GM12874 (cell line): Measurements from ENCODE around the gene NLRC3.

ENCODE experiments used
- TF ChIP-seq, protein P1 (sequence below): IDR thresholded peaks from 2 replicates; pipeline ENCODE4 v1.5.1; 2011; ENCODE audit warnings: low read depth, mild to moderate bottlenecking, control low read depth, low read length, moderate library complexity; ENCODE audit not compliant: insufficient read depth

The NLRC3 gene

DNA sequence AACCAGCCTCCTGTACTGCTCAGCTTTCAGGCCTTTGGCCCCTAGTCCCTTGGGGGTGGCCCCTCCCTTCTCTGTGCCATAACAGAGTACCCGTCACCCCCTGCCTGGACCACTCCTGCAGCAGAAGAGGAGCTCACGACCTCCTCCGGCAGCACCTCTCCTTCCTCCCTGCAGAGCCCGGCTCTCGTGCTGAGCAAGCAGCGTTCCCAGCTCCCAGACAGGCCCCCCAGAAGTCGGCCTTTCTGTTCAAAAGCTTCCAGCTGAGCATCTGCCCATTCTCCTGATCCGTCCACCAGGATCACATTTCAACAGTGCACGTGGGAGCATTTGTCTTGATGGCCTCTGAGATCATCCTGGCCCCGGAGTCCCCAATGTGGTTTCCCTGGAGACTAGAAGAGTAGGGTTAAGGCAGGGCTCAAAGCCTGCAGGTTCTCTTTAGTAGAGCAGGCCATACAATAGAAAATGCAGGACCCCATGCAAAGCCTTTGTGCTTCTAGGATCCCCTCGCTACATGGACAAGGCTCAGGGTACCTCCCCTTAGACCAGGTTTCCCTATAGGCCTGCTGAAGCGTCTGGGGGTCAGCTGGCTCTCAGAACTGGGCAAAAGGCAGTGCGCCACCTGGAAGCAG is 35.6 kb downstream of the NLRC3 start:
- TF ChIP-seq, protein P1, sequence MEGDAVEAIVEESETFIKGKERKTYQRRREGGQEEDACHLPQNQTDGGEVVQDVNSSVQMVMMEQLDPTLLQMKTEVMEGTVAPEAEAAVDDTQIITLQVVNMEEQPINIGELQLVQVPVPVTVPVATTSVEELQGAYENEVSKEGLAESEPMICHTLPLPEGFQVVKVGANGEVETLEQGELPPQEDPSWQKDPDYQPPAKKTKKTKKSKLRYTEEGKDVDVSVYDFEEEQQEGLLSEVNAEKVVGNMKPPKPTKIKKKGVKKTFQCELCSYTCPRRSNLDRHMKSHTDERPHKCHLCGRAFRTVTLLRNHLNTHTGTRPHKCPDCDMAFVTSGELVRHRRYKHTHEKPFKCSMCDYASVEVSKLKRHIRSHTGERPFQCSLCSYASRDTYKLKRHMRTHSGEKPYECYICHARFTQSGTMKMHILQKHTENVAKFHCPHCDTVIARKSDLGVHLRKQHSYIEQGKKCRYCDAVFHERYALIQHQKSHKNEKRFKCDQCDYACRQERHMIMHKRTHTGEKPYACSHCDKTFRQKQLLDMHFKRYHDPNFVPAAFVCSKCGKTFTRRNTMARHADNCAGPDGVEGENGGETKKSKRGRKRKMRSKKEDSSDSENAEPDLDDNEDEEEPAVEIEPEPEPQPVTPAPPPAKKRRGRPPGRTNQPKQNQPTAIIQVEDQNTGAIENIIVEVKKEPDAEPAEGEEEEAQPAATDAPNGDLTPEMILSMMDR: no peak

DNA sequence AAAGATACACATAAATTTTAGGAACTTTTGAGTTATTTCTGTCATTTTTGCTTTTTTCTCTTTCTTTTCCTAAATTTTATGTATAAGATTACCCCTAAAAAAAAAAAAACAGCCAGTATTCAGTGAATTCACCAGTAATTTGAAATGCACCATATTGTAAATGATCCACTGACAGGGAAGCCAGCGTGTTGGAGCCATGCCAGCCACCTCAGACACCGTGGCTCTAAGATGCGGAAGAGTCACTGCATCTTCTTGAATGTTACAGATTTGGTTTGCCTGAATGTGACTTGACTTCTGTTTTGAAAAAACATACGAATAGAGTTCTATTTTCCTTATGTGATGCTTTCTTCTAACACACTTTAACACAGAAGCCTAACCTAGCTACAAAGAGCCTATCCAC is 39.0 kb downstream of the NLRC3 start:
- TF ChIP-seq, protein P1: no peak

DNA sequence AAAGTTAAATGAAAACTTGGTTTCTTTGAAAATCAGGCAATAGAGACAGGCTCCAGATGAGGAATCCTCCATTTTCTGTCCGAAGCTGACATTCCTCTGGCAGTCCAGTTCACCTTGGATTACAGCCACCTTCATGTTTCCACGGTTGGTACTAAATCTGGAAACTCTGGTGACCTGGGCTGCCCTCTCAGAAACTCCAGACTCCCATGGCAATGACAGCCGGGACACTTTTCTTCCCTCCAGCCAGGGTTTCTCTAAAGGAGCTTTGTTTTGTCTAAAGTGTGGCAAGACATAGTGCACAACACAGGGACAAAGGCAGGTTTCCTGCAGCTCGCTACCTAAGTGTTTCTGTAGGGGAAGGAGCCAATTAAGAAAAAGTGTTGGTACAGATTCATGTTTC is 40.4 kb downstream of the NLRC3 start:
- TF ChIP-seq, protein P1: no peak

DNA sequence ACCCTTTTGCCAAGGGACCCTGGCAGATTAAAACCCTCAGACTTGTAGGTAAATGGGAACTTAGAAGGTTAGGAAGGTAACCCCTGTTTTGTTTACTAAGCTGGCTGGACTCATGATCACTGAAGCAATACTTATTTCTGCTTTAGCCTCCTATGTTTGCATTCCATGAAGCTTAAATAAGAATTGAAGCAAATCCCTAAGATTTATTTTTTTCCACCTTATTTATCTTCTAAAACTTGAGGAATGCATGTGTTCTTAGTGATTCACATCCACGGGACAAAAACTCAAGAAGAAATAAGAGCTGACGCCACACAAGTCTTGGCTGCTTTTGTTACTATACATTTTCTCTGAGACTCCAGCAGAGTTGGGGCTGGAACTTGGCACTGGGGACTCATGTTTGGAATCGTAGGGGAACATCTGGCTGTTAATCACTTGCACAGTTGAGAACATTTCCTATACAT is 40.9 kb downstream of the NLRC3 start:
- TF ChIP-seq, protein P1: no peak

DNA sequence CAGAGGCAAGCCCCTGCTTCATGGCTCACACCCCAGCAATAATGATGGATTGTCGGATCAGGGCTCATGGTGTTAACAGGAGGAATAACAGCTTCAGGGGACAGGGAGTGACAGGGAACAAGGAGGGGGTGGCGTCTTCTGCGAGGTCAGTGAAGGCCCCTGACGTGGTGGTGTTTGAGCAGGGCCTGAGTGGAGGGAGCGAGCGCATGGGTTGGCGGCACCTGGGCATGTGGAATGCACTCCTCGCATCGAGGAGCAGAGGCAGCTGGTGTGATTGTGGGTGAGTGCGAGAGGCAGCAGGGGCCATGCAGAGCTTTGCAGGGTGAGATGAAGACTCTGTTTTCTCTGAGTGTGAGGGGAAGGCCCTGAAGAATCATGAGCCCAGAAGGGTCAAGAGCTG is 43.1 kb downstream of the NLRC3 start:
- TF ChIP-seq, protein P1: no peak

DNA sequence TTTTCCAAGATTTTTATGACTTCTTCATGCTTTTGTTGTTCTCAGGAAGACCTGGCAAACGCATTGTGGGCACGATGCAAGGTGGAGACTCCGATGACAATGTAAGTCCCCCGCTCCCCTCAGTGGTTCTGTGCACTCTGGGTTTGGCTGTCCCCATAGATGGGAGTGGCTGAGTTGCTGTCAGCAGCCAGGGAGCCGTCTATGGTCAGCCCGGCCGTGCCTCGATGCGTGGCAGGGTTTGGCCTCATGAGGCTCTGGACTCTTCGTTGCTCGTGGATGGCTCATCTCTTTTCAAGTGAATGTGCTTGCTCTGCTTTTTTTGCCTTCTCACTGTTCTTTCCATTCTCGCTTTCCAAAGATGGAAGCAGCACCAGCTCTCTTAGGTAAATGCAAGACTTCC is 44.5 kb downstream of the NLRC3 start:
- TF ChIP-seq, protein P1: no peak

DNA sequence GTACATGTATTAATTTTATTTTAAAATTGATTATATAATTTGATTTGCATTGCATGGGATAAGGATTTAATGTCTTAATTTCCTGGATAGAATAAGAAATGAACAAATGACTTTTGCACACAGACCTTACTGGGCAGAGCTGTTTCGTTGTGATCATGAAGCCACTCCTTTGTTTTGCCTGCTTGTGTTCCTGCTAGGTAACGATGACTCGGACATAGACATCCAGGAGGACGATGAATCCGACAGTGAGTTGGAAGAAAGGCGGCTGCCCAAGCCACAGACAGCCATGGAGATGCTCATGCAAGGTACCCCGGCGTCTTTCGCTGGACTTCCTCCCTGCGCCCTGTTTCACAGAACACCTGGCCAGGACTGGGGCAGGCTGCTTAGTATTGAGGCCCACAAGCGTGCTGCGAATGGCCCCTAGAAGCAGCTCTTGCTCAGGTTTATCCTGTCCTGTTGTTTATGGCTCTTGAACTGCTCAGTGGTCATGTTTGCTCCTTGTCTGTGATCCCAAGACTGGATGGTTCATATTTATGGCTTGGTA is 46.8 kb downstream of the NLRC3 start:
- TF ChIP-seq, protein P1: no peak
